K562 (cell line): ENCODE data around the gene HIVEP3. TPM values are rescaled to one million over a fixed set of nuclear protein-coding genes. Genes with fewer than 3 reads are reported as not detected.

Source experiments
- ARNT ChIP-seq, 2 experiments: fragments of 450-650 bp; IDR thresholded peaks; 2 replicates each; pipeline ENCODE4 v1.6.1; 2016; ENCODE audit warnings: mild to moderate bottlenecking in 1 of 2
- ASH1L ChIP-seq: fragments of 450-650 bp; IDR thresholded peaks from 2 replicates; pipeline ENCODE4 v1.6.1; 2018; ENCODE audit warnings: borderline replicate concordance, mild to moderate bottlenecking, low read depth; ENCODE audit not compliant: partially characterized antibody
- CAMTA2 ChIP-seq: fragments of 250-450 bp; sonication (Bioruptor Pico); conservative IDR thresholded peaks from 2 replicates; pipeline ENCODE4 v1.5.1; 2022
- CCAR2 ChIP-seq: fragments of 200-400 bp; formaldehyde crosslinking; IDR thresholded peaks from 2 replicates; pipeline ENCODE4 v1.6.1; 2017; ENCODE audit warnings: mild to moderate bottlenecking, low read depth, low read length
- CSDE1 ChIP-seq, 2 experiments: fragments of 450-650 bp; IDR thresholded peaks; 2 replicates each; pipeline ENCODE4 v1.6.1; 2016; ENCODE audit warnings: mild to moderate bottlenecking in 1 of 2
- ETV6 ChIP-seq, 3 experiments: fragments of 150-350 bp in 1 of 3; sonication (generic) in 1 of 3; formaldehyde crosslinking in 1 of 3; IDR thresholded peaks; 2 replicates each; pipeline versions ENCODE4 v1.6.1 to v1.8.0; 2014 to 2022; ENCODE audit warnings: borderline replicate concordance in 2 of 3, low read depth in 2 of 3, antibody characterized with exemption in 1 of 3, low read length in 1 of 3, mild to moderate bottlenecking in 1 of 3, missing genetic modification reagents in 1 of 3
- FOXK2 ChIP-seq, 2 experiments: fragments of 450-650 bp; IDR thresholded peaks in 1 of 2; conservative IDR thresholded peaks in 1 of 2; 2 replicates each; pipeline ENCODE4 v1.6.1; 2016; ENCODE audit warnings: low read depth in 2 of 2, mild to moderate bottlenecking in 1 of 2
- GATA2 ChIP-seq: sonication (generic); formaldehyde crosslinking; IDR thresholded peaks from 2 replicates; pipeline ENCODE4 v1.4.0; 2020; ENCODE audit warnings: mild to moderate bottlenecking, missing genetic modification reagents
- KAT7 ChIP-seq: sonication (generic); formaldehyde crosslinking; IDR thresholded peaks from 2 replicates; pipeline ENCODE4 v1.8.0; 2022; ENCODE audit warnings: missing genetic modification reagents, mild to moderate bottlenecking, borderline replicate concordance
- L3MBTL2 ChIP-seq: fragments of 450-650 bp; IDR thresholded peaks from 2 replicates; pipeline ENCODE4 v1.6.1; 2016; ENCODE audit warnings: mild to moderate bottlenecking, moderate library complexity
- MAFK ChIP-seq: IDR thresholded peaks from 2 replicates; pipeline ENCODE4 v1.6.1; 2011; ENCODE audit warnings: low read length, improper control_type of control experiment
- POLR2A ChIP-seq: fragments of 450-650 bp; conservative IDR thresholded peaks from 2 replicates; pipeline ENCODE4 v1.6.1; 2016
- POLR2AphosphoS2 ChIP-seq: IDR thresholded peaks from 2 replicates; pipeline ENCODE4 v1.6.1; 2012; ENCODE audit warnings: low read length, improper control_type of control experiment
- RB1 ChIP-seq: fragments of 450-650 bp; IDR thresholded peaks from 2 replicates; pipeline ENCODE4 v1.6.1; 2017; ENCODE audit warnings: low read depth, mild to moderate bottlenecking
- RHOXF2B ChIP-seq: fragments of 250-450 bp; sonication (Bioruptor Pico); conservative IDR thresholded peaks from 2 replicates; pipeline ENCODE4 v1.5.1; 2021
- SMAD2 ChIP-seq: fragments of 150-350 bp; IDR thresholded peaks from 2 replicates; pipeline ENCODE4 v1.6.1; 2014; ENCODE audit warnings: low read depth, mild to moderate bottlenecking, low read length
- SMARCB1 ChIP-seq: IDR thresholded peaks from 2 replicates; pipeline ENCODE4 v1.6.1; 2011; ENCODE audit warnings: improper control_type of control experiment, low read depth; ENCODE audit not compliant: insufficient read length
- SNIP1 ChIP-seq: fragments of 450-650 bp; IDR thresholded peaks from 2 replicates; pipeline ENCODE4 v1.7.1; 2017; ENCODE audit warnings: low read depth, mild to moderate bottlenecking
- SRSF1 ChIP-seq: fragments of 200-400 bp; formaldehyde crosslinking; IDR thresholded peaks from 2 replicates; pipeline ENCODE4 v1.6.1; 2017; ENCODE audit warnings: mild to moderate bottlenecking, low read depth, low read length, moderate library complexity
- XRCC3 ChIP-seq: fragments of 450-650 bp; IDR thresholded peaks from 2 replicates; pipeline ENCODE4 v1.6.1; 2017; ENCODE audit warnings: mild to moderate bottlenecking, moderate library complexity
- ZNF408 ChIP-seq: fragments of 250-450 bp; sonication (Bioruptor Pico); IDR thresholded peaks from 2 replicates; pipeline ENCODE4 v1.4.0; 2020; ENCODE audit warnings: low read depth, mild to moderate bottlenecking, moderate library complexity
- ZNF561 ChIP-seq: fragments of 450-650 bp; formaldehyde crosslinking; conservative IDR thresholded peaks from 2 replicates; pipeline ENCODE4 v1.4.0; 2020; ENCODE audit warnings: mild to moderate bottlenecking, moderate library complexity
- polyA plus RNA-seq, 8 experiments: library from polyadenylated mRNA; depleted of rRNA in 4 of 8; stranded (reverse) in 5 of 8; unstranded in 3 of 8; fragments of >200 nt; fragmentation: Nextera tagmentation in 2 of 8; fragmentation: Illumina TruSeq in 1 of 8; extraction: Ambion mirVana in 2 of 8; extraction: Trizol in 1 of 8; gene quantifications; 2 replicates each; pipeline versions ENCODE4 v1.2.1 to v1.2.3, GENCODE V29; 2011 to 2014; ENCODE audit warnings: inconsistent platforms in 1 of 8, missing spikeins in 1 of 8
- total RNA-seq, 7 experiments: library from RNA; depleted of rRNA in 6 of 7; stranded (reverse); fragments of >200 nt in 6 of 7; fragmentation: Illumina TruSeq in 2 of 7; extraction: Trizol in 2 of 7; gene quantifications; 2 replicates each; pipeline versions ENCODE4 v1.2.1 to v1.2.3, GENCODE V29; 2011 to 2021; ENCODE audit warnings: low replicate concordance in 1 of 7
- TF ChIP-seq, protein P1 (sequence below): fragments of 250-450 bp; sonication (Bioruptor Pico); IDR thresholded peaks from 2 replicates; pipeline ENCODE4 v1.9.0; 2021; ENCODE audit warnings: mild to moderate bottlenecking
- TF ChIP-seq, protein P2 (sequence below): fragments of 450-650 bp; IDR thresholded peaks from 2 replicates; pipeline ENCODE4 v1.6.1; 2016
- TF ChIP-seq, protein P3 (sequence below): fragments of 250-450 bp; sonication (Bioruptor Pico); IDR thresholded peaks from 2 replicates; pipeline ENCODE4 v1.5.1; 2021; ENCODE audit warnings: mild to moderate bottlenecking
- TF ChIP-seq, protein P4 (sequence below), 3 experiments: IDR thresholded peaks in 2 of 3; conservative IDR thresholded peaks in 1 of 3; 2 replicates each; pipeline ENCODE4 v1.5.1; 2011 to 2012; ENCODE audit warnings: low read length in 3 of 3, mild to moderate bottlenecking in 3 of 3, control low read depth in 2 of 3, improper control_type of control experiment in 1 of 3, inconsistent platforms in 1 of 3, low read depth in 1 of 3, mixed read lengths in 1 of 3, moderate library complexity in 1 of 3; ENCODE audit not compliant: insufficient read depth in 2 of 3
- TF ChIP-seq, protein P5 (sequence below): fragments of 250-450 bp; sonication (Bioruptor Pico); IDR thresholded peaks from 2 replicates; pipeline ENCODE4 v1.6.1; 2021; ENCODE audit warnings: mild to moderate bottlenecking

HIVEP3 gene
- total and polyA plus RNA-seq, 9 of the 15 experiments (the other 6 are each of a cell fraction or from before 2014, with no cell fraction given) = 0.09 to 0.58 (median 0.34) TPM; not detected in 1

DNA sequence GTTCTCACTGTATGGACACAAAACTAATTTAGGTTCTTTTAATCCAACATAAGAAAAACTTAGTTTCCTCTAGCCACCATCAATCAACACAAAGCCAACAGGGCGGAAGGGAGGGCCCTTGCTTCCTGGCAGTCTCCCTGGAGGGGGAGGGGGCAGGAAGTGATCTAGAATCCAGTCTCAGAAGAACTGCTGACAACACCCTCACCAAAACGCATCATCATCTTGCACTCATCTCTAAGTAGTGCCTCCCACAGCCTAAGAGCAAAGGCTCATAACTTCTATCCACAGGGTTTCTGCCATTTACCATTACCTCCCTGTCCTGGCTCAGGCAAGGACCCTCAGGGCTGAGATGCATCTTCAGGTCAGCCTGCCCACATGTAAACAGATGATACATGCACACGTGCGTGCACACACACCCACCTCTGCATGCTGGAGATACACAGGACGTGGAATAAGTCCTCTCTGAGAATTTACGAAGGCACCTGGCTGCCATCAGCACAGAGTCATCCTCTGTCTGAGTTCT is 20.5 kb downstream of the HIVEP3 start (continued):
- TF ChIP-seq, protein P1, sequence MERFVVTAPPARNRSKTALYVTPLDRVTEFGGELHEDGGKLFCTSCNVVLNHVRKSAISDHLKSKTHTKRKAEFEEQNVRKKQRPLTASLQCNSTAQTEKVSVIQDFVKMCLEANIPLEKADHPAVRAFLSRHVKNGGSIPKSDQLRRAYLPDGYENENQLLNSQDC = no peak
- TF ChIP-seq ASH1L (no peak), CSDE1 (IDR thresholded peaks at IDR 0.05) (no peak), ETV6 (IDR thresholded peaks at IDR 0.05; ENCODE audit: borderline replicate concordance in 1 of 2, low read depth in 2 of 2, low read length in 1 of 2) (no peak), ETV6 (CRISPR knock-in tag; IDR thresholded peaks at IDR 0.05; ENCODE audit: borderline replicate concordance) (no peak), XRCC3 (no peak), SMARCB1 (no peak), POLR2AphosphoS2 (no peak), GATA2 (CRISPR knock-in tag) (no peak), L3MBTL2 (no peak), SMAD2 (no peak), ZNF561 (CRISPR knock-in tag) (no peak), SRSF1 (no peak), RHOXF2B (CRISPR knock-in tag) (0 out of 2 replicates have a peak, but pooled peaks have one; percentile 10), ZNF408 (no peak), SNIP1 (no peak), ARNT (IDR thresholded peaks at IDR 0.05) (no peak), RB1 (no peak), MAFK (peak; percentile 40; the same call in 1 of the 2 replicates), CAMTA2 (no peak), FOXK2 (conservative IDR thresholded peaks at IDR 0.05 in 1 of 2, IDR thresholded peaks at IDR 0.05 in 1 of 2; ENCODE audit: low read depth in 2 of 2) (peak; percentile 45 to 65; a peak in 1 of 4 replicates), CCAR2 (no peak), POLR2A (no peak), KAT7 (CRISPR knock-in tag) (no peak)
- TF ChIP-seq, protein P2, sequence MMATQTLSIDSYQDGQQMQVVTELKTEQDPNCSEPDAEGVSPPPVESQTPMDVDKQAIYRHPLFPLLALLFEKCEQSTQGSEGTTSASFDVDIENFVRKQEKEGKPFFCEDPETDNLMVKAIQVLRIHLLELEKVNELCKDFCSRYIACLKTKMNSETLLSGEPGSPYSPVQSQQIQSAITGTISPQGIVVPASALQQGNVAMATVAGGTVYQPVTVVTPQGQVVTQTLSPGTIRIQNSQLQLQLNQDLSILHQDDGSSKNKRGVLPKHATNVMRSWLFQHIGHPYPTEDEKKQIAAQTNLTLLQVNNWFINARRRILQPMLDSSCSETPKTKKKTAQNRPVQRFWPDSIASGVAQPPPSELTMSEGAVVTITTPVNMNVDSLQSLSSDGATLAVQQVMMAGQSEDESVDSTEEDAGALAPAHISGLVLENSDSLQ = peak; percentile 92
- TF ChIP-seq, protein P3, sequence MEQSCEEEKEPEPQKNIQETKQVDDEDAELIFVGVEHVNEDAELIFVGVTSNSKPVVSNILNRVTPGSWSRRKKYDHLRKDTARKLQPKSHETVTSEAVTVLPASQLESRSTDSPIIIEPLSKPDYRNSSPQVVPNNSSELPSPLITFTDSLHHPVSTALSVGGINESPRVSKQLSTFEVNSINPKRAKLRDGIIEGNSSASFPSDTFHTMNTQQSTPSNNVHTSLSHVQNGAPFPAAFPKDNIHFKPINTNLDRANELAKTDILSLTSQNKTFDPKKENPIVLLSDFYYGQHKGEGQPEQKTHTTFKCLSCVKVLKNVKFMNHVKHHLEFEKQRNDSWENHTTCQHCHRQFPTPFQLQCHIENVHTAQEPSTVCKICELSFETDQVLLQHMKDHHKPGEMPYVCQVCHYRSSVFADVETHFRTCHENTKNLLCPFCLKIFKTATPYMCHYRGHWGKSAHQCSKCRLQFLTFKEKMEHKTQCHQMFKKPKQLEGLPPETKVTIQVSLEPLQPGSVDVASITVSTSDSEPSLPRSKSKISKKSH = no peak
- TF ChIP-seq, protein P4, sequence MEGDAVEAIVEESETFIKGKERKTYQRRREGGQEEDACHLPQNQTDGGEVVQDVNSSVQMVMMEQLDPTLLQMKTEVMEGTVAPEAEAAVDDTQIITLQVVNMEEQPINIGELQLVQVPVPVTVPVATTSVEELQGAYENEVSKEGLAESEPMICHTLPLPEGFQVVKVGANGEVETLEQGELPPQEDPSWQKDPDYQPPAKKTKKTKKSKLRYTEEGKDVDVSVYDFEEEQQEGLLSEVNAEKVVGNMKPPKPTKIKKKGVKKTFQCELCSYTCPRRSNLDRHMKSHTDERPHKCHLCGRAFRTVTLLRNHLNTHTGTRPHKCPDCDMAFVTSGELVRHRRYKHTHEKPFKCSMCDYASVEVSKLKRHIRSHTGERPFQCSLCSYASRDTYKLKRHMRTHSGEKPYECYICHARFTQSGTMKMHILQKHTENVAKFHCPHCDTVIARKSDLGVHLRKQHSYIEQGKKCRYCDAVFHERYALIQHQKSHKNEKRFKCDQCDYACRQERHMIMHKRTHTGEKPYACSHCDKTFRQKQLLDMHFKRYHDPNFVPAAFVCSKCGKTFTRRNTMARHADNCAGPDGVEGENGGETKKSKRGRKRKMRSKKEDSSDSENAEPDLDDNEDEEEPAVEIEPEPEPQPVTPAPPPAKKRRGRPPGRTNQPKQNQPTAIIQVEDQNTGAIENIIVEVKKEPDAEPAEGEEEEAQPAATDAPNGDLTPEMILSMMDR (IDR thresholded peaks at IDR 0.05 in 2 of 3, conservative IDR thresholded peaks at IDR 0.05 in 1 of 3; ENCODE audit: insufficient read depth in 2 of 3, low read depth in 1 of 3, low read length in 3 of 3) = no peak
- TF ChIP-seq, protein P5, sequence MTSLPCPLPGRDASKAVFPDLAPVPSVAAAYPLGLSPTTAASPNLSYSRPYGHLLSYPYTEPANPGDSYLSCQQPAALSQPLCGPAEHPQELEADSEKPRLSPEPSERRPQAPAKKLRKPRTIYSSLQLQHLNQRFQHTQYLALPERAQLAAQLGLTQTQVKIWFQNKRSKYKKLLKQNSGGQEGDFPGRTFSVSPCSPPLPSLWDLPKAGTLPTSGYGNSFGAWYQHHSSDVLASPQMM (CRISPR knock-in tag) = no peak
